Activated CD4-positive, alpha-beta T cell treated with anti-CD3 and anti-CD28 coated beads, Interleukin-2, amount 50 U/mL, for 48 hours (primary cell): Measurements from ENCODE around the gene ASB8.
A peak's percentile ranks its signal among the peaks of the same experiment; 100 is the strongest.
"Not testable (repeated sequence)": the region's sequence is repeated elsewhere in the genome, so short reads cannot be mapped to it uniquely, and the experiment has no call there.

Source experiments
- DNase-seq, 2 experiments: peaks; one replicate each; pipeline ENCODE4 v3.0.0-alpha.2; 2020

The ASB8 gene

GRCh38 chr12:48182631-48183030, 25.3 kb upstream of the ASB8 start:
- DNase-seq = no peak

DNA sequence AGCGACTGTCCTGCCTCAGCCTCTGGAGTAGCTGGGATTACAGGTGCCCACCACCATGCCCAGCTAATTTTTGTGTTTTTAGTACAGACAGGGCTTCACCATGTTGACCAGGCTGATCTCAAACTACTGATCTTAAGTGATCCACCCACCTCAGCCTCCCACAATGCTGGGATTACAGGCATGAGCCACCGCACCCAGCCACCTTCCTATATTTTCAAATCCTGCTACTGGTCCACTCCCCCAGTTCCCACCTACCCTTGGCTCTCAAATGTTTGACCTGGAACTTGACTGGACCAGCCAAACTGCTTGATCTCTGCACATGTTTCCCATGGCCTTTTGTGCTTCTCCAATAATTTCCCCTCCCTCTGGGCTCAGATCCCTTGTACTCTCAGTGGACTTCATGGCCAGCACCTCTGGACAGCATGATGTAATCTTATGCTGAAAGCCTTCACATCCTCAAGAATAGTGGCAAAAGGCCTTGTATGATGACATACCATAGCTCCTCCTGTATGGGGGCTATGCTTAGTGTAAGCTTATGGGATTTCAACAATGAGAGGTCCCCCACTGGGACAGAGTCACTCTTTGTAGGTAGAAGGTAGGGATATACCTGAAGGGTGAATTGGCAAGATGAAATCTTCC, 23.7 kb upstream of the ASB8 start:
- DNase-seq = no peak

- DNase-seq = no peak
Observed at GRCh38 chr12:48180424-48180823, 23.1 kb upstream of the ASB8 start.

DNA sequence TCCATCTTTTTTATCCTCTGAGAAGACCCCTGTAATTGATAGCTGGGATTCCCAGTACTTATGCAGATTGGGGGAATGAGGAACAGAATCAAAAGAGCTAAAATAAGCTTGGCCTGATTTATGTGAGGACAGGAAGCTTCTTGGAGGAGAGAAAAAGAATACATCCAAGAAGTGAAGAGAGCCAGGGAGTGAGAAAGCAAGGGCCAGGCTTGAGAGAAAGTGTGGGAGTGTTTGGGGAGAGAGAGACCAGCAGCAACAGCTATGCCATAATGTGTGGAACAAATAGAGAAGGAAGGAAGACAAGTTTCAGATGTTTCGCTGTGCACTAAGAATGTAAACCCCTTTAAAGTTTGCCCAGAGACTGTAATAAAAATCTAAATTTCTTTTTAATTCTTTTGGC, 22.2 kb upstream of the ASB8 start:
- DNase-seq = no peak

DNA sequence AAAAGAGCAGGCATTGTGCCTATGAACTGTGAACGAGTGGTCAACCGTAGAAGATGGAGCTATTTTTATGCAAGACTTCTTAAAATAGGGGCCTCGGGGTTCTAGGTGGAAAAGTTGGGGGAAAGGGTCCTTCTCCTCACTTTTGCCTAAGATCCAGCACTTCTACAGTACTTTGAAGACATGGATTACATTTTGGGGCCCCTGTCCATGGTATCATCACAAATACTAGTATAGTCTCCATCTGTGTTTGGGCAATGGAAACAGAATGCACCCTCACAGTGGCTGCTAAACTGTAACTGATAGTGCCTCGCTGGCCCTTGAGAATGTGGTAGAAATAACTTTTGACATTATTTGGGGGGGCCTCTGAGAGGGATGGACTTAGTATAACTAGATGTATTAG, 20.7 kb upstream of the ASB8 start:
- no peak for DNase-seq

- no peak for DNase-seq
Observed at GRCh38 chr12:48176417-48176751, 19.1 kb upstream of the ASB8 start.

GRCh38 chr12:48175613-48176416, 18.5 kb upstream of the ASB8 start:
- no peak for DNase-seq

- DNase-seq = no peak
Observed at GRCh38 chr12:48169011-48169410, 11.7 kb upstream of the ASB8 start.

DNA sequence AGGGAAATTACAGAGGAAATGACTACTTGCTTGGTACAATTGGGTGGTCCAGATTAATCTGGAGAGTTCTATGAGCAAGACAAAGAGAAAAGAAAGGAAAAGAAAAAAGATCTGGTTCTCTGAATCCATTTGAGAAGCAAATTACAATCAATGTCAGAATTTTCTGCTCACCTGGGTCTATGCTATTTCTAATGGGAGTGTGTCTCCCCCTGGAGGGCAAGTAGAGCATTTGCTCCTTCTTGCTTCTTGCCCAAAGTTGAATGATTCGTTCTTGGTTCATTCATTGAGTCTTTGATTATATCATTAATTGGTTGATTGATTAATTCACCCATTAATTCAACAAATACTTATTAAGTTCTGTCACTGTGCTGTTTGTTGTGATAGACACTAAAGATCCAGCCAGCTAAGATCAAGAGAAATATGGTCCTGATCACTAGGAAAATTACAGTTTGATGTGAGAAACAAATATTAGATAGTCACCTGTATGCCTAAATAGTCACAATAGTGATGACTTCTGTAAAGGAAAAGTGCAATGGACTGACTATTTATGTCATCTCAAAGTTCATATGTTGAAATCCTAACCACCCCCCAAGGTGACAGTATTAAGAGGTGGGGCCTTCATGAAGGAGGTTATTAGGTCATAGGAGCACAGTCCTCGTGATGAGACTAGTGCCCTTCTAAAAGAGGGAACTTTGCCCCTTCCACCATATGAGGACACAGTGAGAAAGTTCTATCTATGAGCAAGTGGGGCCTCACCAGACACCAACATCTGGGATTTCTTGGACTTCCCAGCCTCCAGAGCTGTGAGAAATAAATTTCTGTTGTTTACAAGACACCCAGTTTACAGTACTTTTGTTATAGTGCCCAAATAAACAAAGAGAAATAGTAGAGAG, 8.0 kb upstream of the ASB8 start:
- peak in 1 of 2 experiments; percentile 40 for DNase-seq

GRCh38 chr12:48164451-48164850, 7.1 kb upstream of the ASB8 start:
- no peak for DNase-seq

- no peak for DNase-seq
Observed at GRCh38 chr12:48163150-48163747, 5.9 kb upstream of the ASB8 start.

GRCh38 chr12:48160807-48161206, 3.5 kb upstream of the ASB8 start:
- DNase-seq = no peak

DNA sequence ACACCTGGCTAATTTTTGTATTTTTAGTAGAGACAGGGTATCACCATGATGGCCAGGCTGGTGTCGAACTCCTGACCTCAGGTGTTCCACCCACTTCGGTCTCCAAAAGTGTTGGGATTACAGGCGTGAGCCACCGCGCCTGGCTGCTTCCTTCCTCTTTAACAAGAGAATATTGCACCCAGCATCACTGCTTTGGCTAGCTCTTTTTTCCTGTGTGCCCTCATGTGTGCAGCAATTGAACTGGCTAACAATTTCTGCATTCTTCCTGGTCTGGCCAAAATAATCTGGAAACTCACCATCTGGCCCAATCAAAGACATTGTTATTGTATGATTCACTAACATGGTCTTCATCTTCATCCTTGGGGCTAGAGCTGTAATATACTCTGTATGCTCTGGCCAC, 2.7 kb upstream of the ASB8 start:
- no peak for DNase-seq

DNA sequence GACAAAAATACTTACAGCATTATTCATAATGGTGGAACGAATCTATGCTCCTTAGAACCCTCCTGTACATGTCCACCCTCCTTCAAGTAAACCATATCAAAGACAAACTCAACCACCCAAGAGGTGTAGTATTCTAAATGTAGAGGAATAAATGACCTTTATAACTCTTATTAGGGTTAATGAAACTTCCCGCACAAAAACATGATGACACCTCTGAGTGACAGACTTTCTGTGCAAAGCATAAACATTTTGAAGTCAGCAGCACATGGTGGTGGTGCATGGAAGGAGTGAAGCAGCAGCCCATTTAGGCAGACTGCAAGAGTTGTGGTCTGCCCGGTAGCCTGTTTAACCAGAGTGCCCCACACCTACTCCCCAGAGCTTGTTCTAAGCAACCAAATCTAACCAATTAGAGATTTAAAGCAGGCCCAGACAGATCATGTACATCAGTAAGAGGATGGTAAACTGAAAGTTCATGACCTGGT, 615 bp upstream of the ASB8 start:
- peak; percentile 12 to 20 for DNase-seq

DNA sequence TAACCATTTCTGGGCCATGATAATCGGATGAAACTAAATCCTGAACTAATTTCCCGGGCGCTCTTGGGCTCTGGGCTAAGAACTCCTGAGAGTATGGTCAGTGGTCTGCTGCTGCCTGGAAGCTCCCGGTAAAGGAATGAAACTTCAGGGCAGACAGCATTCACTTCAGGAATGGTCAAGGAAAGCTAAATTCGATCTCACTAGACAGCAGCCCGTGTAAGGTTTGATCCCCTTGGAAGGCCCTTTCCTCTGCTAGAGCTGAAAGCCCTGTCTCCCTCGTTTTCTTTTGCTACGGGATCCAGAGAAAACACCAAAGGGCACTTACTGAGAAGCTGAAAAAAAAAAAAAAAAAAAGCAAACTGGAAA, 680 bp downstream of the ASB8 start:
- no peak for DNase-seq

- DNase-seq = not testable (repeated sequence)
Observed at GRCh38 chr12:48155786-48156185, 1.5 kb downstream of the ASB8 start.

- peak in 1 of 2 experiments; percentile 9 for DNase-seq
Observed at GRCh38 chr12:48151103-48151771, 6.1 kb downstream of the ASB8 start.

DNA sequence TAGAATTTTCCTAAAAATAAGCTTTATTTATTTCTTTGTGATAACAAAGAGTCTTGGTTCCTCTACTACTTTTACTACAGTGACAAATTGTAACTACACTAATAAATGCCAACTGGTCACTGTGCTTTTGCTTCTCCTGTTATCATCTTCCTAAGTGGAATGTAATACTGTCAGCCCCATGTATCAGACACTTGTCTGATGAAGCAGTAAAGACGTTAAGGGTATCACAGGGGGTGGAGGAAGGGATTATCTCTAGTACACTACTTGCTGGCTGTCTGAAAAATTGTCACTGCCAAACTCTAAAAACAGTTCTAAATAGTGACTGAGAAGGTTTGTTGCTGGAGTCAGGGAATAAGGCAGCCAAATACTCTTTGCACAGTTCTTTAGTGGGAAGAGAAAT, 11.3 kb downstream of the ASB8 start:
- DNase-seq = no peak

DNA sequence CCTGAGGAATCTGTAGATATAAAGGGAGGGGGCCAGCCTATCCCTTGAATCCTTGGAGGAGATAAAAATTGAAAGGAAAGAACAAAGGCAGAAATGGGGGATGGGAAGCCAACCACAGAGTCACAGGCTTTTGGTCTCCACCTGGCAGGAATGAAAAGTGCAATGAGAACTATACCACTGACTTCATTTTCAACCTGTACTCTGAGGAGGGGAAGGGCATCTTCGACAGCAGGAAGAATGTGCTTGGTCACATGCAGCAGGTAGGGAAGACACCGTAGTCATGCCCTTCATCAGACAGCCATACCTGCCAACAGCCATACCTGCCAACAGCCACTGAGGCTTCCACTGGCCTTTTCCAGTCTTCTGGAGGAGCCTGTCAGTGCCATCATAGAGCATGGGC, 13.4 kb downstream of the ASB8 start:
- DNase-seq = no peak

GRCh38 chr12:48142818-48143674, 14.3 kb downstream of the ASB8 start:
- no peak for DNase-seq

DNA sequence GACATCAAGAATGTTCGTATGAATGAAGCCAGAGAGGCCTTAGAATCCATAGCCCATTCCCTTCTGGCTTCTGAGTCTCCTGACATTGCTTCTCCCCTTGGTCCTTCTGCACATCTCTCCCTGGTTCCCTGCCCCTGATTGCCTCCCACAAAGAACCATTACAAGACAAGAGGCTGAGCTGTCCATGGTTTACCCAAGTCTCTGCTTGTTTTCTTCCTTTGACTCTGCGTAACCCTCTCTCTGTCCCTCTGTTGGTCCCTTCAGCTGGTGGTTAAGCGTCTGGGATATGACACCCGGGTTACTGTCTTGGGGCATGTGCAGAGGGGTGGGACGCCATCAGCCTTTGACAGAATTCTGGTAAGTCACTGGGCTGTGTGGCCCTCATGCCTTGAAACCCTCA, 22.3 kb downstream of the ASB8 start:
- DNase-seq = no peak

DNA sequence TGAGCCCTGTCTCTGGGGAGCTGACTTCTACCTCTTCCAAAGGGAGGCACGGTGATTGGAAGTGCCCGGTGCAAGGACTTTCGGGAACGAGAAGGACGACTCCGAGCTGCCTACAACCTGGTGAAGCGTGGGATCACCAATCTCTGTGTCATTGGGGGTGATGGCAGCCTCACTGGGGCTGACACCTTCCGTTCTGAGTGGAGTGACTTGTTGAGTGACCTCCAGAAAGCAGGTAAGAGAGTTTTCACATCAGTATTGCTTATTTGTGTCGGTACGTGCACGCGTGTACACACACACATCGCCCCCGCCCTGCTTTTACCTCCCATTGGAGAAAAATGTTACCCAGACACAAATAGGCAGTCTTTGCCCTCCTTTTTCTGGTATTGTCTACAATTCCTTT, 24.5 kb downstream of the ASB8 start:
- DNase-seq = no peak
